Tibial artery (tissue), 4 donors: ENCODE data around the gene BCL3.

Experiments used
- DNase-seq, 2 donors: peaks; one replicate each; pipeline ENCODE4 v3.0.0-alpha.2; 2019
- H3K27ac ChIP-seq, 2 donors: fragments of 200-600 bp; sonication (generic) in 1 of 2; 1 replicate in 1 of 2; 2 replicates in 1 of 2; pipeline ENCODE4 v1.5.1; 2018 to 2019; ENCODE audit warnings: mild to moderate bottlenecking in 1 of 2
- H3K27me3 ChIP-seq, 2 donors: fragments of 200-600 bp; sonication (generic) in 1 of 2; one replicate each; pipeline versions ENCODE4 v1.5.1 to v1.6.0; 2016 to 2019
- H3K36me3 ChIP-seq, 3 donors: fragments of 200-600 bp; sonication (generic) in 2 of 3; one replicate each; pipeline ENCODE4 v1.5.1; 2016 to 2019; ENCODE audit warnings: mild to moderate bottlenecking in 2 of 3
- H3K4me1 ChIP-seq, 4 donors: fragments of 200-600 bp; sonication (generic) in 2 of 4; 1 replicate in 3 of 4; 2 replicates in 1 of 4; pipeline ENCODE4 v1.5.1; 2016 to 2019
- H3K4me3 ChIP-seq, 2 donors: fragments of 200-600 bp; sonication (generic) in 1 of 2; 1 replicate in 1 of 2; 2 replicates in 1 of 2; pipeline ENCODE4 v1.5.1; 2018 to 2019; ENCODE audit warnings: mild to moderate bottlenecking in 2 of 2
- H3K9me3 ChIP-seq, 3 donors: fragments of 200-600 bp; sonication (generic) in 1 of 3; one replicate each; pipeline ENCODE4 v1.5.1; 2016 to 2019
- intact Hi-C: fragments of 100-400 bp; cut with DNase I; formaldehyde crosslinking; loops from one replicate; pipeline ENCODE4 v1.15.0; 2023; ENCODE audit warnings: low total_unique reads
- TF ChIP-seq, protein P1 (sequence below), 2 experiments: fragments of 200-600 bp in 1 of 2; fragments of 450-650 bp in 1 of 2; IDR thresholded peaks; one replicate each; pipeline ENCODE4 v1.5.1; 2017 to 2019; ENCODE audit warnings: antibody characterized with exemption in 2 of 2, mild to moderate bottlenecking in 1 of 2, moderate library complexity in 1 of 2

The BCL3 gene

DNA sequence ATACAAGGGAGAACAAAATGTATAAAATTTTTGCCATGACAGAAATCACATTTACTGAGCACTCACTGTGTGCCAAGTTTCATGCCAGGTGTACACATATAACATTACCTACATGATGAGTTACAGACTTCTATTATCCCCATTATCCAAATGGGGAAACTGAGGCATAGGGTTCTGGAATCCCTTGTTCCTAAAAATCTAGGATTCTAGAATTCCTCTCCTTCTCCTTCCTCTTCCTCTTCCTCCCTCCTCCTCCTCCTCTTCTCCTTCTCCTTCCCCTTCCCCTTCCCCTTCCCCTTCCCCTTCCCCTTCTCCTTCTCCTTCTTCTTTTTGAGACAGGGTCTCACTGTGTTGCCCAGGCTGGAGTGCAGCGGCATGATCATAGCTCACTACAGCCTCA is 14.2 kb upstream of the BCL3 start:
- no peak for DNase-seq

DNA sequence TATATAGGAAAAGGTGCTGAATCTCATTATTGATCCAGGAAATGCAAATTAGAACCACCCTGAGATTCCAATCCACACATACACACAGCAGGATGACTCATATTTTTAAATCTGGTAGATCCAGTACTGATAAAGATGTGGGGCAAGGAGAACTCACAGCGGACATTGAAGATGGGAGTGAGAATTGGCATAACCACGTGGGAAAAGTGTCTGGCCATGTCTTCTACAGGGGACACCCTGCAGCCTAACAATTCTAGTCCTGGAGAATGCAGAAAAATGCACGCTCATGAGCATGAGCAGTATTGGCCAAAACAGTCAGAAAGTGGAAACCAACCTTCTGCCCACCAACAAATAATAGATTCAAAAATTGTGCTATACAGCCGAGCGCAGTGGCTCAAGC is 13.5 kb upstream of the BCL3 start:
- no peaks in the 10 kb centered on the region for H3K27me3 ChIP-seq
- H3K9me3 ChIP-seq, result no peaks in the 10 kb centered on the region
- peaks cover 0 to 13% (median 0%) of the 10 kb centered on the region in 4 donors for H3K4me1 ChIP-seq
- no peak for DNase-seq
- no peaks in the 10 kb centered on the region for H3K36me3 ChIP-seq
- intact Hi-C loops, result no loop called here
- TF ChIP-seq, protein P1, sequence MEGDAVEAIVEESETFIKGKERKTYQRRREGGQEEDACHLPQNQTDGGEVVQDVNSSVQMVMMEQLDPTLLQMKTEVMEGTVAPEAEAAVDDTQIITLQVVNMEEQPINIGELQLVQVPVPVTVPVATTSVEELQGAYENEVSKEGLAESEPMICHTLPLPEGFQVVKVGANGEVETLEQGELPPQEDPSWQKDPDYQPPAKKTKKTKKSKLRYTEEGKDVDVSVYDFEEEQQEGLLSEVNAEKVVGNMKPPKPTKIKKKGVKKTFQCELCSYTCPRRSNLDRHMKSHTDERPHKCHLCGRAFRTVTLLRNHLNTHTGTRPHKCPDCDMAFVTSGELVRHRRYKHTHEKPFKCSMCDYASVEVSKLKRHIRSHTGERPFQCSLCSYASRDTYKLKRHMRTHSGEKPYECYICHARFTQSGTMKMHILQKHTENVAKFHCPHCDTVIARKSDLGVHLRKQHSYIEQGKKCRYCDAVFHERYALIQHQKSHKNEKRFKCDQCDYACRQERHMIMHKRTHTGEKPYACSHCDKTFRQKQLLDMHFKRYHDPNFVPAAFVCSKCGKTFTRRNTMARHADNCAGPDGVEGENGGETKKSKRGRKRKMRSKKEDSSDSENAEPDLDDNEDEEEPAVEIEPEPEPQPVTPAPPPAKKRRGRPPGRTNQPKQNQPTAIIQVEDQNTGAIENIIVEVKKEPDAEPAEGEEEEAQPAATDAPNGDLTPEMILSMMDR (IDR thresholded peaks at IDR 0.05), result no peak
- no peak overlapping the region for H3K4me3 ChIP-seq
- no peak overlapping the region for H3K27ac ChIP-seq

More for the DNA sequence above, 14.2 kb upstream of the BCL3 start:
- TF ChIP-seq, protein P1 (IDR thresholded peaks at IDR 0.05), result no peak
- H3K27ac ChIP-seq, result no peak overlapping the region
- no peaks in the 10 kb centered on the region for H3K27me3 ChIP-seq
- H3K9me3 ChIP-seq, result no peaks in the 10 kb centered on the region
- peaks cover 0 to 13% (median 0%) of the 10 kb centered on the region in 4 donors for H3K4me1 ChIP-seq
- intact Hi-C loops, result no loop called here
- no peaks in the 10 kb centered on the region for H3K36me3 ChIP-seq
- H3K4me3 ChIP-seq, result no peak overlapping the region

- intact Hi-C loops, result no loop called here
- TF ChIP-seq, protein P1 (IDR thresholded peaks at IDR 0.05), result no peak
- Histone ChIP-seq H3K9me3 (no peaks in the 10 kb centered on the region), H3K36me3 (no peaks in the 10 kb centered on the region), H3K4me1 (peaks cover 0 to 31% (median 18%) of the 10 kb centered on the region in 4 donors), H3K27ac (no peak overlapping the region), H3K27me3 (no peaks in the 10 kb centered on the region), H3K4me3 (no peak overlapping the region)
- DNase-seq, result no peak
Measured at GRCh38 chr19:44737238-44738071, 11.1 kb upstream of the BCL3 start.

DNA sequence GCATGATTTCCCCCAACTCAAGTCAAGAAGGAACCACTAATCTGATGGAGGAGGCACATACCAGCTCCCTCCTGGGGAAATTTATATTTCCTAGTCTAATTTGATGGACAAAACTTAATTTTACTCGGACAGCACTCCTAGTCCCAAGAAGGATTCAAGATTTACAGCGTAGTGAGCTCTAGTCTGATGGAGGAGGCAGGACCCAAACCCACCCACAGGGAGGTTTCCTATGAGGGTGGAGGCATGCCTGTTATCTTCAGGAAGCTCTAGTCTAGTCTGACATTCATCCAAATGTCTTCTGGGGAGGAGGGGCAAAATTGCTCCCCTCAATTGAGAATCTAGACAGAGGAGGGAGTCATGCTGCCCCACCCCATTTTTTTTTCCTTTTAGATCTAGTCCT is 10.4 kb upstream of the BCL3 start:
- H3K27me3 ChIP-seq, result no peaks in the 10 kb centered on the region
- H3K36me3 ChIP-seq, result no peaks in the 10 kb centered on the region
- intact Hi-C loops, result no loop called here
- no peak overlapping the region for H3K27ac ChIP-seq
- H3K4me3 ChIP-seq, result no peak overlapping the region
- H3K9me3 ChIP-seq, result no peaks in the 10 kb centered on the region
- peaks cover 0 to 38% (median 24%) of the 10 kb centered on the region in 4 donors for H3K4me1 ChIP-seq
- DNase-seq, result no peak
- TF ChIP-seq, protein P1 (IDR thresholded peaks at IDR 0.05), result no peak

DNA sequence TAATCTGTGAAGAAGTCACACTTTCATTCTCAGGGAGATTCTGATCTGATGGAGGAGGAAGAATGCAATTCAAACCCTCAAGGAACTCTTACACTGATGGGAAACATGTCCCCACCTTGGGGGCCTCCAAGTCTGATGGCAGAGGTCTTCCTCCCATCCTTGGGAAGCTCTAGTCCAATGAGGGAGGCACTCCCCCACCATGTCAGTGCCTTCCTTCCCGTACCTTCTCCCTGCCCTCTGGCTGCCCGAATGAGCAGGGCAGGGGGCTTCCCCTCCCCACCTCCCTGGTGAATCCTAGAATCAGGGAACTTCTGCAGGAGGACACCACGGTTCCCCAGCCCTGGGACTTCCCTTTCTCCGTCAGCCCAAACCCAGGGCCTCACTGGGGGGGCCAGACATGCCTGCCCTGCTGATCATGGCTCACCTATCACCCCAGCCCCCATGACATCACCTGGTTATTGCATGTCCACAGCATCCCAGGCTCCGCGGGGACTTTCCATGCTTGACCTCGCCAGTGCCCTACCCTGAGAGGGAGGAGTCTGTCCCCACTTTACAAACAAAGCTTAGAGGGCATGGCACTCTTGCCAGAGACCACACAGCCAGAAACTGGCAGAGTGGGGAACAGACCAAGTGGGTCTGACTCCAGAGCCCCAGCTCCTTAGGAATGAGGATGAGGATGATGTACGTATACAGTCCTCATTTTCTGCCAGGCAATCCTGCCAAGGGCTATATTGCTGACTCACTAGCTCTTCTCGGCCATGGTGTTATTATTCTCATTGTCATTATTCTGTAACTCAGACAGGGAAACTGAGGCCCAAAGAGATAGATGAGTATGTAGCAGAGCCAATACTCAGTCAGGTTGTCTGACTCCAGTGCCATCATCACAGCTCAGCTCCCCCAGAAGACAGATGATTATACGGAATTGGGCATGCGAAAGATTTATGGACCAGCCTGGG is 9.6 kb upstream of the BCL3 start:
- H3K27me3 ChIP-seq, result no peaks in the 10 kb centered on the region
- intact Hi-C loops, result no loop called here
- DNase-seq, result no peak
- TF ChIP-seq, protein P1 (IDR thresholded peaks at IDR 0.05), result no peak
- H3K36me3 ChIP-seq, result no peaks in the 10 kb centered on the region
- no peak overlapping the region for H3K4me3 ChIP-seq
- H3K9me3 ChIP-seq, result no peaks in the 10 kb centered on the region
- peaks cover 0 to 40% (median 27%) of the 10 kb centered on the region in 4 donors for H3K4me1 ChIP-seq
- H3K27ac ChIP-seq, result no peak overlapping the region
